Activated T-helper 2 cell treated with anti-CD3 and anti-CD28 coated beads, Interferon-gamma antibody, Interleukin-2, Interleukin-4, amounts not matched to agents 10 μg/mL and 5 μg/mL and 100 μg/mL, durations not matched to agents 14 hours and 24 hours and 36 hours (primary cell): ENCODE data around the gene MVB12A. TPM values are rescaled to one million over a fixed set of nuclear protein-coding genes. Genes with fewer than 3 reads are reported as not detected.

Experiments used
- total RNA-seq: library from RNA; stranded (reverse); gene quantifications from 2 replicates; pipeline ENCODE4 v1.2.3, GENCODE V29; 2022

MVB12A gene
- total RNA-seq, 1 donor from 2014 or later: 41.1 TPM

Other genes starting within 250 kb of the MVB12A start
- gene USE1, start 204.7 kb upstream of the MVB12A start, total RNA-seq: 26.4 and 27.2 TPM in 2 replicates
- 20.7 and 22.0 TPM in 2 replicates for gene OCEL1, start 193.8 kb upstream of the MVB12A start, total RNA-seq
- gene NR2F6, start 174.1 kb upstream of the MVB12A start, total RNA-seq: 13.2 and 13.4 TPM in 2 replicates
- 0.07 TPM in 1 of 2 replicates, not detected in the other for gene USHBP1, start 155.3 kb upstream of the MVB12A start, total RNA-seq
- 122 and 123 TPM in 2 replicates for gene BABAM1, start 152.6 kb upstream of the MVB12A start, total RNA-seq
- 19.8 and 20.4 TPM in 2 replicates for gene ANKLE1, start 138.1 kb upstream of the MVB12A start, total RNA-seq
- 9.9 and 10.9 TPM in 2 replicates for gene ABHD8, start 116.6 kb upstream of the MVB12A start, total RNA-seq
- gene MRPL34, start 114.2 kb upstream of the MVB12A start, total RNA-seq: 92.0 and 95.7 TPM in 2 replicates
- 37.1 and 39.2 TPM in 2 replicates for gene DDA1, start 110.5 kb upstream of the MVB12A start, total RNA-seq
- gene ANO8, start 85.2 kb upstream of the MVB12A start, total RNA-seq: 9.2 and 9.4 TPM in 2 replicates
- 62.5 and 66.5 TPM in 2 replicates for gene GTPBP3, start 82.5 kb upstream of the MVB12A start, total RNA-seq
- not detected in 2 replicates for gene PLVAP, start 42.7 kb upstream of the MVB12A start, total RNA-seq
- gene CCDC194, start 25.9 kb upstream of the MVB12A start, total RNA-seq: 1.5 and 2.4 TPM in 2 replicates
- 129 and 133 TPM in 2 replicates for gene BST2, start 14.4 kb upstream of the MVB12A start, total RNA-seq
- not detected in 2 replicates for gene TMEM221, start 28.6 kb downstream of the MVB12A start, total RNA-seq
- gene NXNL1, start 40.9 kb downstream of the MVB12A start, total RNA-seq: not detected in 2 replicates
- gene SLC27A1, start 50.5 kb downstream of the MVB12A start, total RNA-seq: 3.1 and 3.5 TPM in 2 replicates
- gene PGLS, start 91.6 kb downstream of the MVB12A start, total RNA-seq: 81.4 and 85.7 TPM in 2 replicates
- gene COLGALT1, start 135.6 kb downstream of the MVB12A start, total RNA-seq: 77.0 and 84.3 TPM in 2 replicates